ENCODE measurements around the gene OLR1.
"Not testable (repeated sequence)": the region's sequence is repeated elsewhere in the genome, so short reads cannot be mapped to it uniquely, and the experiment has no call there.

Gene OLR1

DNA sequence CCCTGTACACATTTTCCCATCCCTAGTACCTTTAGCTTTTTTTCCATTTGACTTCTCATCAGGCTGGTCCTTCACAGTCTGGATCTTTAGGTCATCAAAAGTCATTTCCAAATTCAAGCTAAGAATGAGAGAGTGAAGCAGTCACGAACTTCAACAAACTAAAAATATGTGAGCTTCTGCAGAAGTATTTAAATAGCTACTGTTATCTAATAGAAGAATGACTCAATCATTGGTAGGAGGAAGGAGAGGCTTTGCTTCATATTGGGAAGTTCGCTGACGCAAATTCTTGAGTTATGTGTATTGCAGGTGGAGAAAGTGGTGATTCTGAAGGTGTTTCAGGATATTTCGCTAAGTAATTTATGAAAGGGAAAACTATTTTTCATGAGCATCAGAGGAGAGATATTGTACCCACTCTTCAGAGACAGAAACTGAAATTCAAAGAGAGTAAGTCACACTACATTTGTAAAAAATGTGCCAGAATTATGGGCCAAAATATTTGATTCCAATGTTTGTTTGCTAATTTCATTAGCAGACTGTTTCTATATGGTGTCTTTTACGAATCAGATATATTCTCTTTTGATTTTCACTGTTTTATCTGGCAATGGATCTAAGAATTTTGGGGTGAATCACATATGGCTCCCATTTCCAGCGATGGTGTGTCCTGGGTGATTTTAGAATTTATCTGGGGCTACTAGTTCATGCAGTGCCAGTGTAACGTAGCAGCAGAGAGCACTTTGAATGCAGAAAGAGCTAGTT, at the start of gene OLR1:
TSS of gene OLR1 (minus strand) at position 160 of the 756 bp plus-strand sequence. CDS start at position 105, 55 bp downstream.
- no peak for DNase-seq

DNA sequence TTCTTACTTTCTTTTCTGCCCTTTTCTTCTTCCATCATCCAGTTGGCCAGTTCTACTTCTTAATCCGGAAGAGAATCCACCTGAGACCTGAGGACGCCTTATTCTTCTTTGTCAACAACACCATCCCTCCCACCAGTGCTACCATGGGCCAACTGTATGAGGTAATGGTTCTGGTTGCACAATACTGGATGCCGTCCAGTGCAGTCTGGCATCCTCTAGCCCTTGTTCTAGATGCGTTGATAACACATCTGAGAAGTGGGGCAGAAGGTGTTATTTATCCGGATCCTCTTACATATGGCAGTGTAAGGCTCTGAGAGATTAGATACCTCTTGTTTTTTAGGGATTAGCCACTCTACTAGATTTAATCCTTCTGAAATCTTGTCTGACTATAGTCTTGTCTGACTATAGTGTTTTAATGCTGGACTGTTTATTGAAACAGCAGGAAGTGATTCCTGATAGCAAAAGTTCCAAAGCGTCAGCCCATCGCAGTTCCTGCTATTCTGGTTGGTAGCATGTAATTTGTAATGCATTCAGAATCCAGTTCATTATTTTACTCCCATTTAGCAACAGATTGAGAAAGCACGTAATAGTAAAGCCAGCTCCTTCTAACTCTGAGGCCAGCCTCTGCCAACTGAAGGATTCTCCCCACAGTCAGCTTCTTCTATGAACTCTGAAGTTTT, 48.6 kb upstream of the OLR1 start:
- DNase-seq: no peak

DNA sequence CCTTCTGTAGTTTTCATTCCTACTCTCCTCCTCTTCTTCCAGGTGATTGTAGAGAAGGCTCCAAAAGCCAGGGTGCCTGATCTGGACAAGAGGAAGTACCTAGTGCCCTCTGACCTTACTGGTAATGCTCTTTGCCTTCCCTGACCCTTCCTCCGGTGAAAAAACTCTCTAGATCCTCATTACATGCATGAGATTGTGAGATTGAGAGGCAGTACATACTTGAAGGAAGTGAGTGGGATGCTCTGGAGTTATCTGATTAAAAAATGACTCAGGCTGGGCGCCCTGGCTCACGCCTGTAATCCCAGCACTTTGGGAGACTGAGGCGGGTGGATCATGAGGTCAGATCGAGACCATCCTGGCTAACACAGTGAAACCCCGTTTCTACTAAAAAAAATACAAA, 46.1 kb upstream of the OLR1 start:
- no peak for DNase-seq

DNA sequence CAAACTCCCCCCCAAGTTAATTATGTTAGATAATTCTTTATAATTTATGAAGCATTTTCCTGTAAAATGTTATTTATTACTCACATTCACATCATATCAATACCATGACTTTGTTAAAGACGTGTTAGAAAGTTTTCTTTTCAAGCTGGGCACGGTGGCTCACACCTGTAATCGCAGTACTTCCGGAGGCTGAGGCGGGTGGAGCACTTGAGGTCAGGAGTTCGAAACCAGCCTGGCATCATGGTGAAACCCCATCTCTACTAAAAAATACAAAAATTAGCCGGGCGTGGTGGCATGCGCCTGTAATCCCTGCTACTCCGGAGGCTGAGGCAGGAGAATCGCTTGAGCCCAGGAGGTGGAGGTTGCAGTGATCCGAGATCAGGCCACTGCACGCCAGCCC, 44.0 kb upstream of the OLR1 start:
- not testable (repeated sequence) for DNase-seq

DNA sequence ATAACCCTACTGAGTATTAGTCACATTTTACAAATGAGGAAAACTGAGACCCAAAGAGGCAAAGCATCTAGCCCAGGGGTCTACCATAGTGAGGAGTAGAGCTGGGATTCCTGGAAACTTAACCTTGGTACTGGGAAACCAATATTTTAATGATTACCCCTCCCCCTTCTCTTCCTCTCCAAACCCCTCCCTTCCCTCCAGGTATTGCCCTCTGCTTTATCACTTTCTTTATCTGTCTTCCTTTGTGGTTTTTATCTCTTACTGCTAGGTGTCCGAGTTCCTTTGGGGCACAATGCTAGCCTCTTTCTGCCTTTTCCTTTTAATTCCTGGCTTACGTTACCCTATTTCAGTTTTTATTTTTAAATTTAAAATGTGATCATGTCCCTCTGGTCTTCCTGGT, 43.5 kb upstream of the OLR1 start:
- DNase-seq: no peak

DNA sequence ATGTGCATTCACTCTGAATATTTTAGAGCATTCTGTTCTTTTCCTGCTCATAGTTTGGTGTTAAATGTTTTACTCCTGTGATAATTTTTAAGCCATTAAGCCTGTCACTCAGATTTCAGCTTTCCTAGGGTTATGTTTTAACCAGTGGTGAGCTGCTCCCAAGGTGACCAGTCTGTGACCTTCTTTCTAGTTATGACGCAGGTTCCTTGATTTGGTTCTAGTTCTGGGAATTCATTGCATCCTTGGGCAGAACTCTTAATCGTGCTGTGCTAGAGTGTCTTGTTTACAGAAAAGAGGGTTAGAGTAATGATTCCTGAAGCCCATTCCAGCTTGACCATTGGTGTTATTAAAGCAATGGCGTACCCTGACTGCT, 42.9 kb upstream of the OLR1 start:
- no peak for DNase-seq

DNA sequence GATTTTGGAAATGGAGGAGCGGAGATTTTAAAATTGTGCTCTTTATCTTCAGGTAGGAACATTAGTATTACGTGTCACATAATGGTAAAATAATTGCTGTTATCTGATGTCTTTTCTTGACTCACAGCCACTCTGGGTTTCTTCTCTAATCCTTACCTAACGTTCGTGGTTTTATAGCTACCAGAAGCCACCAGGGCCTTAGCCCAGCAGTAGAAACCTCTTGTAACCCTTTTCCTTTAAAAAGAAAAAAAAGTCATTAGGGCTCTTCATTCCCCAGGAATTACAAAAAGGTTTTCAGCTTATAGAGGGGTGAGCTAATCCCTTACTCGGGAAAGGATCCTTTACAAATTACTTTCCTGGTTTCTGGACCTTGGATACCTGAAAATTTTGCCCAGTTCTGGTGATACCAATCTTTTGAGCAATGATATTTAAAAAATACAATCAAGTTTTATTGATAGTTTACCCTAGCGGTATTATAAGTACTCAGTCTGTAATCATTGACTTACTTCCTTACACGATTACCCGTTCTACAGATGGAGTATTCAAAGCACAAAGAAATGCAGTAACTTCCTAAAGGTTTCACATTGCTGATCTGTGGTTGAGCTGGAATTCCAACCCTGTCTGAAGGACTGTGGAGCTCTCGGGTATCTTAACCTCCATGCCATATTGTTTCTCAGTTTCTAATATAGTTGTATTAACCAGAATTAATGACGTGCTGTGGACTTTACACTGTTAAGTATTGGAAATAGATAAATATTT, 42.4 kb upstream of the OLR1 start:
- no peak for DNase-seq

DNA sequence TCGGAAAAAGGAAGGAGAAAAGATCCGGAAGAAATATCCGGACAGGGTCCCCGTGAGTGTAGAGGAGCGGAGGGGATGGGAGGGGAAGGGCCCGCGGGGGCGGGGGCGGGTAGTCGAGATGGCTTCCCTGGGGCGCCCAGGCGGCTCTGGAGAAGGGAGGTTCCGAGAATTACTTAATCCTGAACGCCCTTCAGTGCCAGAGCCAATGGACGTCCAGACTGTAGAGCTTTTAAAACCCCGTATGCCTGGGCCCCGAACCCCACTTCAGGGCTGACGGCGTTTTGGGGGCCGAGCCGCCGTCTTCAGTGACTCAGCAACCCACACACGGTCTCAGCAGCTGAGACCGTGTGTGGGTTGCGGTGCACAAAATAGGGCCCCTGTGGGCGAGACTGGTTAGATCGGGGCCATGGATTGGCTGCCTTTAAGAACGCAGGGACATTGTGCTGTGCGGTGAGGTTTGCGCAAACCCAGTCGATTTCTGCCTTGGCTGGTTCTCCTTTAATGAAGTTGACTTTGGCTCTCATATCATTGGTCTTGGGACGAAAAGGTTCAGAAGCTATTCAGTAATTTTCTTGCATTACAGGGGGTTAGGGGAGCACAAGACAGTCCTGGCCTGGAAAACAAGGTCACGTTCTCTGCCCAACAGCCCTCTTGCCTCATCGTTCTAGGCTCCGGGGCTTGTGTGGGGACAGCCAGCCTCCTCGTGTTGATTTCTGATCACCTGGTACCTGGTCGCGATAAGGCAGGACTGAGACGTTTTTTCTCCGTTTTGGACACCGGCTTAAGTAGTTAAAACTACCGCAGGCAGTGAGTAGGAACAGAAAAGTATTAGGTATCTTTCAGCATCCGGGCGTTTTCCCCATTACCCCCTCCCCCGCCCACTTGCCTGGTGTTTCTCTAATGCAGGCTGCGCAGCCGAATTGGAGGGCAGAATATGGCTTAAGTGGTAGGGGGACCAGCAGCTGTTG, 41.5 kb upstream of the OLR1 start:
- no peak for DNase-seq

DNA sequence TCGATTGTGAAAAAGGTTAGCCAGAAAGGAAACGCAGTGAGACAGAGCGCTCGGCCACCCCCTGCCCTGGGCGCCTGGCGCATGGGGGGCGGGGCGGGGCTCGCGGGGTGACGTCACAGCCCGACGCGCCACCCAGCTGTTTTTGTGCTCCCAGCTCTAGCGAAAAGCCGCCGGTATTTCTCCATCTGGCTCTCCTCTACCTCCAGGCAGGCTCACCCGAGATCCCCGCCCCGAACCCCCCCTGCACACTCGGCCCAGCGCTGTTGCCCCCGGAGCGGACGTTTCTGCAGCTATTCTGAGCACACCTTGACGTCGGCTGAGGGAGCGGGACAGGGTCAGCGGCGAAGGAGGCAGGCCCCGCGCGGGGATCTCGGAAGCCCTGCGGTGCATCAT, 40.8 kb upstream of the OLR1 start, which contains the start of gene GABARAPL1:
TSS of gene GABARAPL1 (plus strand) at position 139 of the 393 bp plus-strand sequence. CDS start at position 392, 253 bp downstream.
- DNase-seq: no peak

DNA sequence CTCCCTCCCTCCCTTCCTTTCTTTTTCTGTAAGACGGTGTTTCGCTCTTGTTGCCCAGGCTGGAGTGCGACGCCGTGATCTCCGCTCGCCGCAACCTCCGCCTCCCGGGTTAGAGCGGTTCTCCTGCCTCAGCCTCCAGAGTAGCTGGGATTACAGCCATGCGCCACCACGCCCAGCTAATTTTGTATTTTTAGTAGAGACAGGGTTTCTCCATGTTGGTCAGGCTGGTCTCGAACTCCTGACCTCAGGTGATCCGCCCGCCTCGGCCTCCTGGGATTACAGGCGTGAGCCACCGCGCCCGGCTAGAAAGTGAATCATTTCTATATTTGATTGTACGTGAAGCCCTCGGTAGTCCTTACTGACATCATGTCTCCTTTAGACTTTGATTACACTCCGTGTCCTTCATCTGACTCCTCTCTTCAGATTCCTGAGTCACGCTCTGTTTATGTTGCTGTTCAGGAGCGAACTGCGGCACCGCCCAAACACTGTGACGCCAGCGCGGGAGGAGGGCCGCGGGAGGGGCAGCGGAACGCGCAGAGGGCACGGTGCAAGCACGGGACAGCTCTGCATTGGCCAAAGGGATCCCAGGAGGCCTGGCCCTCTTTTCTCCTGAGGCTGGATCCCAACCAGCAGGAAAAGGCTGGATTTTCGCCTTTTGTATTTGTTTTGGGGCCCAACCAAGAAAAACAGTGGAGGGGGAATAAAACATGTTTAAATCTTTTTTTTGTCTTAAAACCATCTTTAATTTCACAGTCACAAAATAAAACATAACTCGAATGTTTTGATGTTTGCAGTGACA, 40.2 kb upstream of the OLR1 start:
- DNase-seq: peak; percentile 48

DNA sequence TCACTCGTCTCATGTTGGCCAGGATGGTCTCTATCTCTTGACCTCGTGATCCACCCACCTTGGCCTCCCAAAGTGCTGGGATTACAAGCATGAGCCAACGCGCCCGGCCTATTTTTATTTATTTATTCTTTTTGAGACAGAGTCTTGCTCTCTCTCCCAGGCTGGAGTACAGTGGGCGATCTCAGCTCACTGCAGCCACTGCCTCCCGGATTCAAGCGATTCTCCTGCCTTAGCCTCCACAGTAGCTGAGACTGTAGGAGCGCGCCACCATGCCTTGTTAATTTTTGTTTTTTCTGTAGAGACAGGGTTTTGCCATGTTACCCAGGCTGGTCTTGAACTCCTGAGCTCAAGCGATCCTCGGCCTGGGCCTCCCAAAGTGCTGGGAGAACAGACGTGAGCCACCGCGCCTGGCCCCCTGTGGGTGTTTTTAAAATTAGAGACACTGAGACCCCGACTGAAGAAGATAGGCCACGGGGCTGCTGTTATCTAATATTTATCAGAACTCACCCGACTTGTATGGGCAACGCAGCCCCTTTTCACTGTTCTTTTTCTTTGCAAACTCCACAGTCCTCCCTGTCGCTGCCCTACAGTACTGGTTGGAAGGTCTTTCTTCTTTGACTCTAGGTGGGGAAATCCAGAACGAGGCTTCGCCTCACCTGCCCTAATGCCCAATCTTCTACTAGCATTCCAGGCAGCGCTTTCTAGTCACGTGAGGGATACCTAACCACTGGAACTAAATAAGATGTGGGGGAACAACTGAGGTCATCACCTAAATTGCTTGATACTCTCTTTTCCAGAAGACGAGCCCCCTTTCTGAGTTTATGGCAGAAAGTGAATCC, 39.4 kb upstream of the OLR1 start:
- no peak for DNase-seq

DNA sequence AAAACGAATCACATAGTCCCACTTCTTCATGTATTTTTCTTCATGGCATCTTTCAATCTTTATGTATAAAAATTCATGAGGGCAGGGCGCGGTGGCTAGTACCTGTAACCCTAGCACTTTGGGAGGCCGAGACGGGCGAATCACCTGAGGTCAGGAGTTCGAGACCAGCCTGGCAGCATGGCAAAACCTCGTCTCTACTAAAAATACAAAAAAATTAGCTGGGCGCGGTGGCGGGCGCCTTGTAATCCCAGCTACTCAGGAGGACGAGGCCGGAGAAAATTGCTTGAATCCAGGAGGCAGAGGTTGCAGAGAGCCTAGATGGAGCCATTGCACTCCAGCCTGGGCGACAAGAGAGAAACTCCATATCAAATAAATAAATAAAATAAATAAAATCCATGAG, 38.3 kb upstream of the OLR1 start:
- DNase-seq: no peak

DNA sequence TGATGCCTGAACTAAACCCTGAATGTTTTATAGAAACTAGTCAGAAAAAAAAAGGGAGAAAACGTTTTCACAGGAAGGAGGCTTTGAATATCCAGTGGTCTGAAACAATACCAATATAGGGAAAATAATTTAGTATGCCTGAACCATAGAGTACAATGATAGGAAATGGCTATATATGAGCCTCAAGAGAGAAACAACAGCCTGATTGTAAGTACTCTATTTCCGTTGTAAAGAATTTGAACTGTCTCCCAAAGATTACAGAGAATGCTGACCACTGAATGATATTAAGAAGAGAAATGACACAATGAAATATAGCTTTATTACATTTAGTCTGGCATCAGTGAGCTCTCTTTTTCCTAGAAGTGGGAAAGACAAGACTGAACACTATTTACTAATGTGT, 35.2 kb upstream of the OLR1 start:
- DNase-seq: no peak

DNA sequence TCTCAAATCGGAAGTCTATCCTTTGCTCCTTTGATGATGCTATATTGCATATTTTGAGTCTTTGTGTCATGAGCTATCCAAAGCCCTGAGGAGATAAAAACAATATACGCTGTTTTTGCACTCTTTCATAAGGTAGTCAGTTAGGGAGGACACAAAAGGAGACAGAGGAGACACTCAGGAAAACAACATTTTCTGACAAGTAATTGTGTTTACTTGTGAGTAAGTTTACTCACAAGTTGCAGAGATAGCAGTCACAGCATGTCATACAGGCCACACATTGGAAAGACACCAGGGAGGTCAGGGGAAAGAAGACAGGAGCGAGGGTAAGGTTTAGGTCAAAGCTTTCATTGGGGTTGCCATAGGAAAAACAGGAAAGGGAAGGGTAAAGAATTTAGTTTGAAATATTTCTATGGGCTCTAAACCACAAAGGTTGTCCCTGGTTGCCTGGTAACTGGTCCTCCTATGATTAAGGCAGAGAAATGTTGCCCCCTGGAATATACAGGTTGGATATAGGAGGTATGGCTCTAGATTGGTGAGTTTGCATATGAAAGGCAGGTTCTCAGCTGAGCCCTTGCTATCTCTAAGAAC, 33.4 kb upstream of the OLR1 start:
- no peak for DNase-seq

DNA sequence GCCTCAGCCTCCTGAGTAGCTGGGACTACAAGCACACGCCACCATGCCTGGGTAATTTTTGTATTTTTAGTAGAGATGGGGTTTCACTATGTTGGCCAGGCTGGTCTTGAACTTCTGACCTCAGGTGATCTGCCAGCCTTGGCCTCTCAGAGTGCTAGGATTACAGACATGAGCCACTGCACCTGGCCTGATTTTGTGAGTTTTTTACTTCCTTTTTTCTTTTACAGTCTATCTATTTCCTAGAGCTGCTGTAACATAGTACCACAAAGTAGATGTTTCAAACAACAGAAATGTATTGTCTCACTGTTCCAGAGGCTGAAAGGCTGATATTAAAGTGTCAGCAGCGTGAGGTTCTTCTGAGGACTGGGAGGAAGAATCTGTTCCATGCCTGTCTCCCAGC, 32.6 kb upstream of the OLR1 start:
- DNase-seq: not testable (repeated sequence)

DNA sequence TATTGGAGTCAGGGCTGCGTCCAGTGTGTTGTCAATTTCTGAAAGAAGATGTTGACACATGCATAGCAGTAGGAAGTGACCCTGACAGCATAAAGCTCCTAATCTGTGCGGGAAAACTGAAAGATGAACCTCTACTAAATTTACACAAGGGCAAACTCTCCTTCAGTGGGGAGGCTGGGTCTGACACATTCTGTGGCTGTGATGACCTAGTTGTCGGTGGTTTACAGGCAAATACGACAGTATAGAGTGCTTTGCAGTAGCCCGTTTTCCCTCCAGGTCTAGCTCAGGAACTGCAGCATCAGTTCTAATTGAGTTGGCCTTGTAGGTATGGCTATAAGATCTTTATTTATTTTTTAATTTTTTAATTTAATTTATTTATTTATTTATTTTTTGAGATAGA, 25.9 kb upstream of the OLR1 start:
- no peak for DNase-seq

DNA sequence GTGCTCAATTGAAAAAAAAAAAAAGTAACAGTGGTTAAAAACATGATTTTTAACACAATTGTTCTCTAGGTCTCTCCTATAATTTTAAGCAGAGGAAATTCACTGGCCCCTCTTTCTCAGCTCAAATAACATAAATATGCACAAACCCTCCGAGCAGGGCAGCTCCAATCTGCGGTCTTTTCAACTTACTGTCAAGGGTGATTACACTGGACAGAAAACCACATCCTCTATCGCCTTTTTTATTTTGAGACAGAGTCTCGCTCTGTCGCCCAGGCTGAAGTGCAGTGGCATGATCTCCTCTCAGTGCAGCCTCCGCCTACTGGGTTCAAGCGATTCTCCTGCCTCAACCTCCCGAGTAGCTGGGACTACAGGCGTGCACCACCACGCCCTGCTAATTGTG, 24.3 kb upstream of the OLR1 start:
- DNase-seq: no peak

DNA sequence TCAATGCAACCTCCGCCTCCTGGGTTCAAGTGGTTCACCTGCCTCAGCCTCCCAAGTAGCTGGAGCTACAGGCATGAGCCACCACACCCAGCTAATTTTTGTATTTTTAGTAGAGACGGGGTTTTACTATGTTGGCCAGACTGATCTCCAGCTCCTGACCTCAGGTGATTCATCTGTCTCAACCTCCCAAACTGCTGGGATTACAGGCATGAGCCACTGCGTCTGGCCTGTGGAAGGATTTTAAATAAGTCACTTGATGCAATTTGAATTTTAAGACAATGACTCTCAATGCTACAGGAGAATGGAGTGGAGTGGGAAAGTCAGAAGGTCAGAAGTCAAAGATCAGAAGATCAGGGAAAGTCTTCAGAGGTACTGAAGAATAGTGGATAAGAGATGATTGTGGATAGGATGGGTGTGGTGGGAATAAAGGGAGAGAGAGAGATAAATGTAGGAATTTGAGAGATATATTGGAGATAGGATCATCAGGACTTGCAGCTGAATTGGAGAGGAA, 22.3 kb upstream of the OLR1 start:
- no peak for DNase-seq

DNA sequence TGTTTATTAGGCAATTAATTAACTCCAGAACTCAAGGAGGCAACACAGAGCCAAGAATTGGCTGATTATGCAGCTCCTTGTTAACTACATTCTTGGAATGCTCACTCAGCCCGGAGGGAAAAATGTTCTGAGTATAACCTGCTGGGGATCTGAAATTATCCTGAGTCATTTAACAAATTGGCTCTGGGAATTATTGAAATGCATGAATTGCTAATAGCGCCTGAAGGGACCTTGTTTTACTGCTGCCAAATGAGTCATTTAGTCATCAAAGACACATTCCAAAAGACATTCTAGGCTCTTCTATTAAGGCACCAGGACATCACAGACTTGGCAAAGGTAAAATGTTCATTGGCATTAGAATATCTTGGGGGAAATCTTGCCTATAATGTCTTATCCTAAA, 19.9 kb upstream of the OLR1 start:
- DNase-seq: no peak

Measured in DMS 273 treated with DMSO at 0.1 percent for 48 hours (cell line).